SK-N-SH treated with all-trans-retinoic acid at 6 μM for 48 hours (cell line): Measurements from ENCODE around the gene HMGN1.

Experiments used
- ATAC-seq: fragments of 200-7000 bp; cut with Tn5 transposase; 3 replicates; pipeline ENCODE4 v1.9.1; 2020; ENCODE audit warnings: mild to moderate bottlenecking, moderate library complexity
- BACH2 ChIP-seq: fragments of 250-450 bp; sonication (Bioruptor Pico); IDR thresholded peaks from 2 replicates; pipeline ENCODE4 v1.9.0; 2021; ENCODE audit warnings: mild to moderate bottlenecking, borderline replicate concordance
- CSDC2 ChIP-seq: fragments of 250-450 bp; sonication (Bioruptor Pico); IDR thresholded peaks from 2 replicates; pipeline ENCODE4 v1.5.0; 2020; ENCODE audit warnings: mild to moderate bottlenecking, moderate library complexity
- OSR1 ChIP-seq: fragments of 250-450 bp; sonication (Bioruptor Pico); IDR thresholded peaks from 2 replicates; pipeline ENCODE4 v1.8.0; 2022; ENCODE audit warnings: moderate library complexity, mild to moderate bottlenecking, inconsistent platforms
- PPARA ChIP-seq: fragments of 250-450 bp; sonication (Bioruptor Pico); IDR thresholded peaks from 2 replicates; pipeline ENCODE4 v1.5.0; 2020; ENCODE audit warnings: mild to moderate bottlenecking, borderline replicate concordance
- RARB ChIP-seq: fragments of 250-450 bp; sonication (Bioruptor Pico); IDR thresholded peaks from 2 replicates; pipeline ENCODE4 v1.8.0; 2021; ENCODE audit warnings: mild to moderate bottlenecking, moderate library complexity
- SNAI2 ChIP-seq: fragments of 250-450 bp; sonication (Bioruptor Pico); IDR thresholded peaks from 2 replicates; pipeline ENCODE4 v1.5.0; 2020; ENCODE audit warnings: mild to moderate bottlenecking, moderate library complexity
- TCF4 ChIP-seq: fragments of 250-450 bp; sonication (Bioruptor Pico); IDR thresholded peaks from 2 replicates; pipeline ENCODE4 v1.8.0; 2021; ENCODE audit warnings: mild to moderate bottlenecking, moderate library complexity, borderline replicate concordance
- TOX ChIP-seq: fragments of 250-450 bp; sonication (Bioruptor Pico); IDR thresholded peaks from 2 replicates; pipeline ENCODE4 v1.8.0; 2021; ENCODE audit warnings: mild to moderate bottlenecking, moderate library complexity, borderline replicate concordance
- ZC3H10 ChIP-seq: fragments of 250-450 bp; sonication (Bioruptor Pico); IDR thresholded peaks from 2 replicates; pipeline ENCODE4 v1.5.1; 2021; ENCODE audit warnings: mild to moderate bottlenecking, moderate library complexity
- ZFP3 ChIP-seq: fragments of 250-450 bp; sonication (Bioruptor Pico); IDR thresholded peaks from 2 replicates; pipeline ENCODE4 v1.5.0; 2020; ENCODE audit warnings: mild to moderate bottlenecking, moderate library complexity
- ZFP30 ChIP-seq: fragments of 450-650 bp; formaldehyde crosslinking; IDR thresholded peaks from 2 replicates; pipeline ENCODE4 v1.5.0; 2022; ENCODE audit warnings: mild to moderate bottlenecking, moderate library complexity
- ZNF565 ChIP-seq: fragments of 450-650 bp; formaldehyde crosslinking; conservative IDR thresholded peaks from 2 replicates; pipeline ENCODE4 v1.5.0; 2020; ENCODE audit warnings: low read depth, mild to moderate bottlenecking, moderate library complexity
- ZNF70 ChIP-seq: fragments of 450-650 bp; formaldehyde crosslinking; IDR thresholded peaks from 2 replicates; pipeline ENCODE4 v1.5.0; 2020; ENCODE audit warnings: mild to moderate bottlenecking, moderate library complexity
- ZNF8 ChIP-seq: fragments of 450-650 bp; formaldehyde crosslinking; IDR thresholded peaks from 2 replicates; pipeline ENCODE4 v1.5.0; 2020; ENCODE audit warnings: mild to moderate bottlenecking, moderate library complexity
- TF ChIP-seq, protein P1 (sequence below): fragments of 250-450 bp; sonication (Bioruptor Pico); IDR thresholded peaks from 2 replicates; pipeline ENCODE4 v1.8.0; 2020; ENCODE audit warnings: mild to moderate bottlenecking, moderate library complexity, borderline replicate concordance
- TF ChIP-seq, protein P2 (sequence below): fragments of 250-450 bp; sonication (Bioruptor Pico); IDR thresholded peaks from 2 replicates; pipeline ENCODE4 v1.5.1; 2021; ENCODE audit warnings: mild to moderate bottlenecking, moderate library complexity
- TF ChIP-seq, protein P3 (sequence below): fragments of 250-450 bp; sonication (Bioruptor Pico); IDR thresholded peaks from 2 replicates; pipeline ENCODE4 v1.8.0; 2021; ENCODE audit warnings: low read depth, mild to moderate bottlenecking, moderate library complexity, borderline replicate concordance

The HMGN1 gene

DNA sequence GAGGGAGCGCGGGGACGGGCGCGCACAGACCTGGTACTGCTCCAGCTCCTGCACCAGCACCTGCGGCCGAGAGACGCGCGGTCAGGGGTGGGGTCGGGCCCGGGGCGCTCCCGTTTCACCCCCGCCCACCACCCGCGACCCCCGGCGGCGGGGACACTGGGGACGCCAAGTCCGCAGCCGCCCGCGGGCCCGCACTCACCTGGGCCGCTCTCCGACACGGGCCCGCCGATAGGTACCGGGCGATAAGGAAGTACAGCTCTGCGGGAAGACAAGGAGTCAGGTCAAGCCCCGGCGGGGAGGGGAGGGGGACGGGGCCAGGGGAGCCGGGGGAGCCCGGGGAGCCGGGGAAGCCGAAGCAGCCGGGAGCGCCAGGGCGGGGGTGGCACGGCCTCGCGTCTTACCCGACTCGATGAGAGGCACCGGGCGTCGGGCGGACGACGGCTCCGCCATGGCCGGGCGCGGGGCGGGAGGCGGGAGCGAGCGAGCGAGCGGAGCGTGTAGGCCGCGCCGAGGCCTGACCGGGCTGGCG is 35.8 kb downstream of the HMGN1 start (continued):
- TF ChIP-seq, protein P1, sequence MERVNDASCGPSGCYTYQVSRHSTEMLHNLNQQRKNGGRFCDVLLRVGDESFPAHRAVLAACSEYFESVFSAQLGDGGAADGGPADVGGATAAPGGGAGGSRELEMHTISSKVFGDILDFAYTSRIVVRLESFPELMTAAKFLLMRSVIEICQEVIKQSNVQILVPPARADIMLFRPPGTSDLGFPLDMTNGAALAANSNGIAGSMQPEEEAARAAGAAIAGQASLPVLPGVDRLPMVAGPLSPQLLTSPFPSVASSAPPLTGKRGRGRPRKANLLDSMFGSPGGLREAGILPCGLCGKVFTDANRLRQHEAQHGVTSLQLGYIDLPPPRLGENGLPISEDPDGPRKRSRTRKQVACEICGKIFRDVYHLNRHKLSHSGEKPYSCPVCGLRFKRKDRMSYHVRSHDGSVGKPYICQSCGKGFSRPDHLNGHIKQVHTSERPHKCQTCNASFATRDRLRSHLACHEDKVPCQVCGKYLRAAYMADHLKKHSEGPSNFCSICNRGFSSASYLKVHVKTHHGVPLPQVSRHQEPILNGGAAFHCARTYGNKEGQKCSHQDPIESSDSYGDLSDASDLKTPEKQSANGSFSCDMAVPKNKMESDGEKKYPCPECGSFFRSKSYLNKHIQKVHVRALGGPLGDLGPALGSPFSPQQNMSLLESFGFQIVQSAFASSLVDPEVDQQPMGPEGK (CRISPR knock-in tag): no peak
- TF ChIP-seq ZNF8: no peak
- TF ChIP-seq ZNF565 (CRISPR knock-in tag): no peak
- TF ChIP-seq, protein P2, sequence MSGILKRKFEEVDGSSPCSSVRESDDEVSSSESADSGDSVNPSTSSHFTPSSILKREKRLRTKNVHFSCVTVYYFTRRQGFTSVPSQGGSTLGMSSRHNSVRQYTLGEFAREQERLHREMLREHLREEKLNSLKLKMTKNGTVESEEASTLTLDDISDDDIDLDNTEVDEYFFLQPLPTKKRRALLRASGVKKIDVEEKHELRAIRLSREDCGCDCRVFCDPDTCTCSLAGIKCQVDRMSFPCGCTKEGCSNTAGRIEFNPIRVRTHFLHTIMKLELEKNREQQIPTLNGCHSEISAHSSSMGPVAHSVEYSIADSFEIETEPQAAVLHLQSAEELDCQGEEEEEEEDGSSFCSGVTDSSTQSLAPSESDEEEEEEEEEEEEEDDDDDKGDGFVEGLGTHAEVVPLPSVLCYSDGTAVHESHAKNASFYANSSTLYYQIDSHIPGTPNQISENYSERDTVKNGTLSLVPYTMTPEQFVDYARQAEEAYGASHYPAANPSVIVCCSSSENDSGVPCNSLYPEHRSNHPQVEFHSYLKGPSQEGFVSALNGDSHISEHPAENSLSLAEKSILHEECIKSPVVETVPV (CRISPR knock-in tag): no peak
- TF ChIP-seq ZFP3 (CRISPR knock-in tag): no peak

DNA sequence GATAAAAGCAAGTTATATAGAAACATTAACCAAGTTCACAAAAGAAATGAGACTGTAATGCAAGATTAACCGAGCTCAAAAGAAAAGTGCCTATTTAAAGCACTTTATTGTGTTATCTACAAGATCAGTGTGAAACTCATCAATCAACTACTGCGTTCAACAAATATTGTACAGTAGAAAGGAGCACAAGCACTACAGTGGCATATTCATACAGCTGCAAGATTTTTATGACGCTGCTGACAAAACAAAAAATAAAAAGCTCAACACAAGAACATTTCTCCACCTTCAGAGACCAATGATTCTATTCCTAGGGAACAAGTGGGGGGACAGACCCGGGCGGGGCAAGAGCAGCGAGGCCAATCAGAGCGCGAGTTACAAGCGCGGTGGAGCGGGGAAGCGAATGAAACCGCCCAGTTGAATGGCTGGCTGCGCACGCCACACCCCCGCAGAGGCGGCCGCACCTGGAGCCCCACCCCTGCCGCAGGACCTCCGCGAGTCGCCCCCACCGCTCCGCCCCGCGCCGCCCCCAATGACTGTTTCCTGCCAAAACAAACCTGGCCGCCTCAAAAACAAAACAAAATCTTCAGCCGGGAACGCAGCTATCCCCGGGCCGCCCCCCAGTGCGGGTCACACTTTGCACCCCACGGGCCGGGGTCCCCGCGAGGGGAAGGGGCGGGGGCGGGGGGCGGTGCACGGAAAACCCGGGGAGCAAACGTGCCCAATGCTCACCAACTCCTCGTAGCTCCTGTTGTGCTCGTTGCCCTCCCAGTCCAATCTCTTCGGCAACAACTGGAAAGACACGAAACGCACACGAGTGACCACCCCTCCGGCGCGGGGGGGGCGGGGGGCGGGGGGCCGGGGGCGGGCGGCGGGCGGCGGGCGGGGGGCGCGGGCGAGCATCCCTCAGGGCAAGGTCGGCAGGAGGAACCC is 36.5 kb downstream of the HMGN1 start:
- peak; percentile 90 for ATAC-seq
- TF ChIP-seq ZNF565 (CRISPR knock-in tag) (no peak), ZC3H10 (CRISPR knock-in tag) (no peak), ZFP3 (CRISPR knock-in tag) (no peak)
- TF ChIP-seq, protein P1 (CRISPR knock-in tag): peak; percentile 30; the same call in 1 of the 2 replicates

DNA sequence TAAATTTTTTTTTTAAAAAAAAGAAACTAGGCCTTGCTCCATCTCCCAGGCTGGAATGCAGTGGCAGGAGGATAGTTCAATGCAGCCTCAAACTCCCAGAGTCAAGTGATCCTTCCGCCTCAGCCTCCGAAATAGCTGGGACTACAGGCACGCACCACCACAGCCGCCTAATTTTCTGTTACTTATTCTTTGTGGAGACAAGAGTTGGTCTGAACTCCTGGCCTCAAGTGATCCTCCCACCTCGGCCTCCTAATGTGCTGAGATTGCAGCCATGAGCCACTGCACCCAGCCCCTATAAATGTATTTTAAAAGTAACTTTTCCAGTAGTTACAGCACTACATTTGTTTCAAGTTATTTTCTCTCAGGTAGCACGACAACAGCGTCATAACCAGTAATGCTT is 37.7 kb downstream of the HMGN1 start:
- no peak for TF ChIP-seq ZNF70 (CRISPR knock-in tag)
- no peak for ATAC-seq

DNA sequence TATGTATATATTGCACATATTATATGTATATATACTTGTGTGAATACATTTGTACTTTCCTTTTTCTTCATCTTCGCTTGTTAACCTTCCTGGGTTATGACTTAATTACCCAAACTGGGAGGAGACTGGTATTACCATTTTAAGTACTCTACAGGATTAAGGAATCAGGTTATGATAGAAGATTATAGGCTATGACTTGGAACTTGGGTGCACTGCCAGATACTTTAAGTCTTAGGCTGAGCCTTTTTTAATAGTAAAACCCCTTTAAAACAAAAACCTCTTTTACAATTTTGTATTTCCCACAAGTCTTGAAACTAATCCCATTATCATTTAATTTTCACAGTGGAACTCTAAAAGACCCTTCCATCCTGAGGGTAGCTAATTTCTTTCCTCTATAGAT is 41.4 kb downstream of the HMGN1 start:
- TF ChIP-seq ZFP30 (no peak), CSDC2 (no peak), BACH2 (CRISPR knock-in tag) (no peak), OSR1 (CRISPR knock-in tag) (no peak), RARB (no peak), ZC3H10 (CRISPR knock-in tag) (no peak), TCF4 (CRISPR knock-in tag) (no peak)
- no peak for ATAC-seq

DNA sequence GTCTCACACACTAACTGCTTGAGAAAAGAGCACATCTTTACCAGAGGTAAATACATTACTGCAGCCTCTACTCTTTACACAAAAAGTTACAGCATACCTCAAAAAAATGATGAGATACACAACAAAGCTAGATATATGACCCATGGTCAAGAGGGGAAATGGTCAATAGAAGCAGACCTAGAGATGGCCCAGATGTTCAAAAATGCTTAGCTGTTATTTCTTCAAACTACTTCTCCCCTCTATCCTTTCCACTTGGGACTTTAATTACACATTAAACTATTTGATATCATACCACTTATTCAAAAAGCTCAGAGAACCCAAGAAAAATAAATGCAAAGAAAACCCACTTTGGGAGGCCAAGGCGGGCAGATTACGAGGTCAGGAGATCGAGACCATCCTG is 48.3 kb downstream of the HMGN1 start:
- TF ChIP-seq, protein P3, sequence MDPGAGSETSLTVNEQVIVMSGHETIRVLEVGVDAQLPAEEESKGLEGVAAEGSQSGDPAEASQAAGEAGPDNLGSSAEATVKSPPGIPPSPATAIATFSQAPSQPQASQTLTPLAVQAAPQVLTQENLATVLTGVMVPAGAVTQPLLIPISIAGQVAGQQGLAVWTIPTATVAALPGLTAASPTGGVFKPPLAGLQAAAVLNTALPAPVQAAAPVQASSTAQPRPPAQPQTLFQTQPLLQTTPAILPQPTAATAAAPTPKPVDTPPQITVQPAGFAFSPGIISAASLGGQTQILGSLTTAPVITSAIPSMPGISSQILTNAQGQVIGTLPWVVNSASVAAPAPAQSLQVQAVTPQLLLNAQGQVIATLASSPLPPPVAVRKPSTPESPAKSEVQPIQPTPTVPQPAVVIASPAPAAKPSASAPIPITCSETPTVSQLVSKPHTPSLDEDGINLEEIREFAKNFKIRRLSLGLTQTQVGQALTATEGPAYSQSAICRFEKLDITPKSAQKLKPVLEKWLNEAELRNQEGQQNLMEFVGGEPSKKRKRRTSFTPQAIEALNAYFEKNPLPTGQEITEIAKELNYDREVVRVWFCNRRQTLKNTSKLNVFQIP: no peak
- TF ChIP-seq TOX (CRISPR knock-in tag) (no peak), ZFP30 (no peak), SNAI2 (CRISPR knock-in tag) (no peak), PPARA (no peak), CSDC2 (no peak), TCF4 (CRISPR knock-in tag) (no peak)
- TF ChIP-seq, protein P1 (CRISPR knock-in tag): no peak
- no peak for ATAC-seq
